Activated naive CD4-positive, alpha-beta T cell treated with anti-CD3 and anti-CD28 coated beads, Interleukin-2, amount 10 ng/mL, durations not matched to agents 7 days and 5 days (primary cell): Measurements from ENCODE around the gene SRBD1.

Experiments used
- CTCF ChIA-PET: fragments of 350-600 bp; sonication (Branson Sonifier 250); formaldehyde crosslinking; loops from one replicate; lab custom pipeline; 2021; ENCODE audit warnings: antibody characterized with exemption; lab: Charles Lee
- DNase-seq: peaks from one replicate; pipeline ENCODE4 v3.0.0-alpha.2; 2020
- H3K27ac Mint-ChIP-seq: one replicate; pipeline ENCODE4 v1.8.0; 2021; ENCODE audit warnings: mild to moderate bottlenecking, moderate library complexity, mixed read lengths
- H3K27me3 Mint-ChIP-seq: one replicate; pipeline ENCODE4 v1.8.0; 2021; ENCODE audit warnings: mild to moderate bottlenecking, mixed read lengths
- H3K36me3 Mint-ChIP-seq: one replicate; pipeline ENCODE4 v1.8.0; 2021; ENCODE audit warnings: mixed read lengths
- H3K4me1 Mint-ChIP-seq: one replicate; pipeline ENCODE4 v1.8.0; 2021; ENCODE audit warnings: mixed read lengths
- H3K4me3 Mint-ChIP-seq: one replicate; pipeline ENCODE4 v1.8.0; 2021; ENCODE audit warnings: mild to moderate bottlenecking, moderate library complexity, mixed read lengths
- H3K9me3 Mint-ChIP-seq: one replicate; pipeline ENCODE4 v1.8.0; 2021; ENCODE audit warnings: mixed read lengths

SRBD1 gene

DNA sequence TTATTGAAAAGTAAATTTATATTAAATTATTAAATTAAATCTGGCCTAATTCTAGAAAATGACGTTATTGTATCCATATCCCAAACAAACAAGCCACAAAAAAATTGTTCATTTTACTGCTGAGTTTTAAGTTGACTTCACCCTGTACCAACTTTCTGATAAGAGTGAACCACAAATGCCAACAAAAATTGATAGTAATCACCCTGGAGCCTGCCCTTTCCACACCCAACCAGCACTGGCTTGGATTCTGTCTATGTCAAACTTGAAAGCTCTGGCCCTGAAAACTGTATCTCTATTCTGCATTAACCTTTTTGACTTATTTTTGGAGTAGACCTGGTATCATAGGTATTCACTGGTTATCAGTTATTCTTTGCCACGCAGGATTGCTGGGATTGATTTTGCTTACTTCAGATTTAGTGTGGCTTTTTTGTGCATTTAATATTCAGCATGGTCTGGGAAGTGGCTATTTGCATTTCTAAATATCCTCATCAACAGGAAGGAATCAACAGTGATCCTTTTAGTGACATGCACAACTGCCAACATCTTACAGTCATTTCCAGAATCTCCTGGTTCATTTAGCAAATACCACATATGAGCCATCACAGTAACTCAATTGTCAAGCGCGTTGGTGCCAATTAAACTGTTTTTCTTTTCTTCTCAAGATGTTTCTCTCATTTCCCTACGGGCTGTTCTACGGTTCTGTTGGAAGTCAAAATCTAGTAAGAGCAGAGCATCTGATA lies 11.4 kb upstream of the SRBD1 start:
- Mint-ChIP-seq H3K9me3 (no peaks in the 10 kb centered on the region), H3K4me1 (no peaks in the 10 kb centered on the region), H3K27ac (no peak overlapping the region), H3K4me3 (no peak overlapping the region), H3K36me3 (no peaks in the 10 kb centered on the region), H3K27me3 (peaks cover 33% of the 10 kb centered on the region)
- DNase-seq, result no peak
- CTCF ChIA-PET, result no interaction called here

GRCh38 chr2:45617496-45617895 lies 6.4 kb upstream of the SRBD1 start:
- no peaks in the 10 kb centered on the region for H3K36me3 Mint-ChIP-seq
- H3K9me3 Mint-ChIP-seq, result no peaks in the 10 kb centered on the region
- peaks cover 26% of the 10 kb centered on the region for H3K27me3 Mint-ChIP-seq
- H3K4me1 Mint-ChIP-seq, result no peaks in the 10 kb centered on the region
- H3K4me3 Mint-ChIP-seq, result no peak overlapping the region
- CTCF ChIA-PET, result interaction anchor here (0.9 to 1.0 kb wide), 2 partner anchors 21 to 33 kb away, joined by 3 read pairs; no protein-coding TSS in a partner anchor
- no peak overlapping the region for H3K27ac Mint-ChIP-seq
- no peak for DNase-seq

DNA sequence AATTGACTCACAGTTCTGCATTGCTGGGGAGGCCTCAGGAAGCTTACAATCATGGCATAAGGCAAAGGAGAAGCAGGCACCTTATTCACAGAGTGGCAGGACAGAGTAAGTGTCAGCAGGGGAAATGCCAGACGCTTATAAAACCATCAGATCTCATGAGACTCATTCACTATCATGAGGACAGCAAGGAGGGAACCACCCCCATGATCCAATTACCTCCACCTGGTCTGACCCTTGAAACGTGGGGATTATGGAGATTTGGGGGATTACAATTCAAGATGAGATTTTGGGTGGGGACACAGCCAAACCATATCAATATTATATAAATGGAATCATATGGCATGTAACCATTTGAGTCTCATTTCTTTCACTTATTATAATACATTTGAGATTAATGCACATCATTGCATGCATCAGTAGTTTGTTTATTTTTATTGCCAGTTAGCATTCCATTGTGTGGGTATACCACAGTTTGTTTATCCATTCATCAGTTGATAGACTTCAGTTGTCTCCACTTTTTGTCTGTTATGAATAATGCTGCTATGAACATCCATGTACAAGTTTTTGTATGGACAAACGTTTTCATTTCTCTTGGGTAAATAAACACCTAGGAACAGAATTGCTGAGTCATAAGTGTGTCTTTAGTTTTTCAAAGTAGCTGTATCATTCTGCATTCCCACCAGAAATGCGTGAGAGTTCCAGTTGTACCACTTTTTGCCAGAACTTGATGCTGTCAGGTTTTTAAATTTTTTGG lies 5.8 kb upstream of the SRBD1 start:
- peaks cover 24% of the 10 kb centered on the region for H3K27me3 Mint-ChIP-seq
- no peaks in the 10 kb centered on the region for H3K36me3 Mint-ChIP-seq
- H3K27ac Mint-ChIP-seq, result no peak overlapping the region
- H3K4me1 Mint-ChIP-seq, result peaks cover 2% of the 10 kb centered on the region
- no peak overlapping the region for H3K4me3 Mint-ChIP-seq
- no peaks in the 10 kb centered on the region for H3K9me3 Mint-ChIP-seq
- CTCF ChIA-PET, result no interaction called here
- no peak for DNase-seq

GRCh38 chr2:45614871-45615415 lies 3.9 kb upstream of the SRBD1 start:
- no peak overlapping the region for H3K27ac Mint-ChIP-seq
- peaks cover 13% of the 10 kb centered on the region for H3K4me1 Mint-ChIP-seq
- no peaks in the 10 kb centered on the region for H3K9me3 Mint-ChIP-seq
- H3K36me3 Mint-ChIP-seq, result no peaks in the 10 kb centered on the region
- no peak overlapping the region for H3K4me3 Mint-ChIP-seq
- no peak for DNase-seq
- CTCF ChIA-PET, result no interaction called here
- H3K27me3 Mint-ChIP-seq, result peaks cover 9% of the 10 kb centered on the region

GRCh38 chr2:45614330-45614729 lies 3.3 kb upstream of the SRBD1 start:
- no peak for DNase-seq
- Mint-ChIP-seq H3K4me1 (peaks cover 20% of the 10 kb centered on the region), H3K9me3 (no peaks in the 10 kb centered on the region), H3K27me3 (peaks cover 3% of the 10 kb centered on the region), H3K27ac (no peak overlapping the region), H3K4me3 (no peak overlapping the region), H3K36me3 (peaks cover 1% of the 10 kb centered on the region)
- CTCF ChIA-PET, result no interaction called here

DNA sequence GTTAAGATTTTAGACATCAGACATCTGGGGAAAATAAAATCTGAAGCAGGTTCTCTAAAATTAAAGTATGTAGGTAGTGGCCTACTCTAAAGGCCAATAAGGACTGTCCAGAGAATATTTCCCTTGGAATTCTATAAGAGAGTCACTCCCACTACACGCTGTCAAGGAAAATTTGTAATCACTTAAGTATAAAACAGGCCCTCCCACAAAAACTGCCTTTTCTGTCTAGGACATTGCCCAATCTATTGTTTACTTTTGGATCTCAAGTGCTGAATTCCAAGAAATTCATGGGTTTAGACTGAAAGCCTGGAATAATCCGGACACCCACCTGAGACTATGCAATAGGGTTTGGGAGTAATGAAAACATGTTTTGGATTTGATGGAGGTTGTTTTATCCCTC lies 1.7 kb upstream of the SRBD1 start:
- Mint-ChIP-seq H3K4me3 (no peak overlapping the region), H3K27ac (no peak overlapping the region), H3K27me3 (no peaks in the 10 kb centered on the region), H3K9me3 (no peaks in the 10 kb centered on the region), H3K36me3 (peaks cover 3% of the 10 kb centered on the region), H3K4me1 (peaks cover 27% of the 10 kb centered on the region)
- no peak for DNase-seq
- CTCF ChIA-PET, result interaction anchor here (0.8 kb wide), 1 partner anchor 34 kb away, joined by 3 read pairs; no protein-coding TSS in a partner anchor

GRCh38 chr2:45612285-45612684 lies 1.2 kb upstream of the SRBD1 start:
- no peaks in the 10 kb centered on the region for H3K27me3 Mint-ChIP-seq
- H3K4me3 Mint-ChIP-seq, result no peak overlapping the region
- H3K9me3 Mint-ChIP-seq, result no peaks in the 10 kb centered on the region
- CTCF ChIA-PET, result interaction anchor here (0.8 kb wide), 1 partner anchor 34 kb away, joined by 3 read pairs; no protein-coding TSS in a partner anchor
- no peak overlapping the region for H3K27ac Mint-ChIP-seq
- H3K36me3 Mint-ChIP-seq, result peaks cover 3% of the 10 kb centered on the region
- peaks cover 29% of the 10 kb centered on the region for H3K4me1 Mint-ChIP-seq
- DNase-seq, result no peak

DNA sequence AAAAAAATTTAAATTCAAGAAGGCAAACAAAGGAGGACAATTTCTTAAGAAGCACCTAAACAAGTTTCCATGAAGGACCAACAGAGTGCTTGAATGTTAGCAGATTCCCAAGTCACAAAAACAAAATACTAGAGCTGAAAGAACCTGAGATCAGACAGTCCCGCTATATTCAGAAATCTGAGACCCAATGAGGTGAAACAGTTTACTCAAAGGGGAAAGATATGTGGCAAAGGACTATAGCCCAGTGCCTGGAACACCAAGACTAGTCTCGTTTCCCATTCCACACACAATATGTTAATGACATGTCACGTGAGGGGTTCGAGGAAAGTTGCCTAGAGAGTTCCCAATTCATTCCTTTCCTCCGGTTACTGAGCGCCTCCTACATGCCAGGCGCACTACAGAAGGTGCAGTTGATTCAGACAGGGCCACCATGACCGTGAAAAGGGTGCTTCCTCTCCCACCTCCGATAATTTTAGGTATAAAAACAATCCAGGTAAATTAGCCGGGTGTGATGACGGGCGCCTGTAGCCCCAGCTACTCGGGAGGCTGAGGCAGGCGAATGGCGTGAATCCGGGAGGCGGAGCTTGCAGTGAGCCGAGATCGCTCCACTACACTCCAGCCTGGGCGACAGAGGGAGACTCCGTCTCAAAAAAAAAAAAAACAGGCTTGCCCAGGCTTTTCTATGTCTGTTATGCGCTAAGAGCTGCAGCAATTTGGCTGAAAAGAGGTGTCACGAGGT lies 617 bp downstream of the SRBD1 start:
- Mint-ChIP-seq H3K36me3 (peaks cover 3% of the 10 kb centered on the region), H3K27ac (peak overlapping the region; percentile 95), H3K4me3 (peak overlapping the region; percentile 96), H3K9me3 (no peaks in the 10 kb centered on the region), H3K27me3 (no peaks in the 10 kb centered on the region), H3K4me1 (peaks cover 29% of the 10 kb centered on the region)
- CTCF ChIA-PET, result interaction anchor here (0.7 to 1.4 kb wide), 3 partner anchors 12 to 1257 kb away, joined by 3 to 5 read pairs (median 3); no protein-coding TSS in a partner anchor
- peak; percentile 62 for DNase-seq

GRCh38 chr2:45607701-45608100 lies 3.4 kb downstream of the SRBD1 start:
- Mint-ChIP-seq H3K36me3 (peaks cover 20% of the 10 kb centered on the region), H3K4me1 (peaks cover 31% of the 10 kb centered on the region), H3K27ac (no peak overlapping the region), H3K27me3 (no peaks in the 10 kb centered on the region), H3K4me3 (no peak overlapping the region), H3K9me3 (no peaks in the 10 kb centered on the region)
- DNase-seq, result no peak
- CTCF ChIA-PET, result no interaction called here

GRCh38 chr2:45606796-45607195 lies 4.3 kb downstream of the SRBD1 start:
- CTCF ChIA-PET, result no interaction called here
- peaks cover 29% of the 10 kb centered on the region for H3K4me1 Mint-ChIP-seq
- no peak overlapping the region for H3K4me3 Mint-ChIP-seq
- H3K27me3 Mint-ChIP-seq, result no peaks in the 10 kb centered on the region
- H3K9me3 Mint-ChIP-seq, result no peaks in the 10 kb centered on the region
- peaks cover 23% of the 10 kb centered on the region for H3K36me3 Mint-ChIP-seq
- H3K27ac Mint-ChIP-seq, result no peak overlapping the region
- DNase-seq, result no peak

DNA sequence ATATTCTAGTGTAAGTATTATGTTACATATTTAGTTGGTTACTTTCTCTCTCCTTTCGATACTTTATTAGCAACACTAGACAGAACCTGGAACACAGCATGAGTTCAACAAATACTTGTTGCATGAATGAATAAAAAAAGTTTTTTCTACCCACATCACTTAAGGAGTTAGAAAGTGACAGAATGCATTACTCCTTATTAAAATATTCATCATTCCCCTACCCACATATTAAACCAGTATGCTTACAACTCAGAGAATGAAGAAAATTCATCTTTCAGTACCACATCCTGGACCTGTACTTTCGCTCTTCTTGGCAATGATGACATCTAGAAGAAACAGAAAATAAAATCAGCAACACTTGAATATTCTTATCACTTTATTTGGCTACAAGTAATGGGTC lies 6.0 kb downstream of the SRBD1 start:
- Mint-ChIP-seq H3K4me3 (no peak overlapping the region), H3K9me3 (no peaks in the 10 kb centered on the region), H3K27ac (no peak overlapping the region), H3K27me3 (no peaks in the 10 kb centered on the region), H3K4me1 (peaks cover 19% of the 10 kb centered on the region), H3K36me3 (peaks cover 34% of the 10 kb centered on the region)
- CTCF ChIA-PET, result no interaction called here
- no peak for DNase-seq

GRCh38 chr2:45602624-45603023 lies 8.4 kb downstream of the SRBD1 start:
- Mint-ChIP-seq H3K27ac (no peak overlapping the region), H3K4me1 (peaks cover 3% of the 10 kb centered on the region), H3K4me3 (no peak overlapping the region), H3K9me3 (no peaks in the 10 kb centered on the region), H3K27me3 (no peaks in the 10 kb centered on the region), H3K36me3 (peaks cover 49% of the 10 kb centered on the region)
- CTCF ChIA-PET, result interaction anchor here (0.5 kb wide), 1 partner anchor 16 kb away, joined by 3 read pairs; no protein-coding TSS in a partner anchor
- no peak for DNase-seq

DNA sequence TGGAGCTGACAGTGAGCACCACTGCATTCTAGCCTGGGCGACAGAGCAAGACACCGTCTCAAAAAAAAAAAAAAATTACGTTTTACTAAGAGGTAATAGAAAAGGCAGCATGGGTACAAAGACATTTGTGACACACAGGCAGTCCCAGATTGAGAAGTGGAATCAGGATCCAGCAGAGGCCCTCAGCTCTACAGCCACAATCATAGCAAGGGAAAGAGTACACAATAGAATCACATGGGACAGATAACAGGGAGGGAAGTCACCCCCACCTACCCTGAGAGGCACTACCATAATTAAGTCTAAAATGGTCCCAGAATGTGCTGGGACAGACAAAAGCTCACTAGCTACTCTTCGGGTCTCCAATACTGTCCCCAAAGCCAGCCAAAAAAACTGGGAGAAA lies 12.5 kb downstream of the SRBD1 start:
- CTCF ChIA-PET, result interaction anchor here (1.3 kb wide), 1 partner anchor 12 kb away, joined by 3 read pairs; the partner anchor contains the start of gene SRBD1

DNA sequence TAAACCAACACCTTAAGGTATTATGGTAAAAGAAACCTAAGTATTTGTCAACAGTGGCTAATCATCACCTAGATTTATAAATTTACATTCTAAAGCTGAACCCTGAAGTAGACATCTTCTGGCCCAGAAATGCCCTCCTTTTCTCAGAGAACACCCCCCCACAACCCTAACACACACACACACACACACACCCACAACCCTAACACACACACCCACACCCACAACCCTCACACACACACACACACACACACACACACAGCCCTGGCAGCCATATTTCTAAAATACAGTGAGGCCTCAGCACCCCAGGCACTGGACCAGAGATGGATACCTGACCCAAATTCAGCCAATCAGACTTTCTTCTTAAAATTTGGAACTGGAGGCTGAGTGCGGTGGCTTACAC lies 14.3 kb downstream of the SRBD1 start:
- CTCF ChIA-PET, result interaction anchor here (1.2 kb wide), 1 partner anchor 11 kb away, joined by 3 read pairs; no protein-coding TSS in a partner anchor
- Mint-ChIP-seq H3K36me3 (peaks cover 53% of the 10 kb centered on the region), H3K9me3 (no peaks in the 10 kb centered on the region), H3K4me1 (no peaks in the 10 kb centered on the region), H3K27ac (no peak overlapping the region), H3K27me3 (no peaks in the 10 kb centered on the region), H3K4me3 (no peak overlapping the region)
- DNase-seq, result no peak

More for the DNA sequence above, 12.5 kb downstream of the SRBD1 start:
- Mint-ChIP-seq H3K9me3 (no peaks in the 10 kb centered on the region), H3K36me3 (peaks cover 55% of the 10 kb centered on the region), H3K4me1 (no peaks in the 10 kb centered on the region), H3K4me3 (no peak overlapping the region), H3K27ac (no peak overlapping the region), H3K27me3 (no peaks in the 10 kb centered on the region)
- no peak for DNase-seq
